GM18907 (cell line): ENCODE data around the gene SUSD2.
"Not testable (repeated sequence)": the region's sequence is repeated elsewhere in the genome, so short reads cannot be mapped to it uniquely, and the experiment has no call there.

Experiments
- ATAC-seq: cut with Tn5 transposase; IDR thresholded peaks from one replicate; pipeline ENCODE4 v1.9.1; 2021; ENCODE audit warnings: mild to moderate bottlenecking, moderate library complexity; ENCODE audit not compliant: unreplicated experiment

Gene SUSD2

DNA sequence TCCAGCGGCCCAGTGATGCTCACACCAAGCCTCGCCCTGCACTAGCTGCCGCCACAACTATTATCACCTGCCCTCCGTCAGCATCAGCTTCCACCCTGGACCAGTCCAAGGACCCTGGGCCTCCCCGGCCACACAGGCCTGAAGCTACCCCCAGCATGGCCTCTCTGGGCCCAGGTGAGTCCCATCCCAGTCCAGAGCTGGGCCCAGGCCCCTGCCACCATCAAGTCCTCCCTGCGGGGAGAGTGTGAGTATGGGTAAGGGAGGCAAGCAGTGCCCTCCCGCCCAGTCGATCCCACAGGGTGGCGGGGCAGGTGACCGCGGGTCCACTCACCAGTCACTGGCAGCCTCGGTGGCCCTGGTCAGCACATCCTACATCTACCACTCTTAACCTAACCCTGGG is 9.5 kb upstream of the SUSD2 start:
- no peak for ATAC-seq

DNA sequence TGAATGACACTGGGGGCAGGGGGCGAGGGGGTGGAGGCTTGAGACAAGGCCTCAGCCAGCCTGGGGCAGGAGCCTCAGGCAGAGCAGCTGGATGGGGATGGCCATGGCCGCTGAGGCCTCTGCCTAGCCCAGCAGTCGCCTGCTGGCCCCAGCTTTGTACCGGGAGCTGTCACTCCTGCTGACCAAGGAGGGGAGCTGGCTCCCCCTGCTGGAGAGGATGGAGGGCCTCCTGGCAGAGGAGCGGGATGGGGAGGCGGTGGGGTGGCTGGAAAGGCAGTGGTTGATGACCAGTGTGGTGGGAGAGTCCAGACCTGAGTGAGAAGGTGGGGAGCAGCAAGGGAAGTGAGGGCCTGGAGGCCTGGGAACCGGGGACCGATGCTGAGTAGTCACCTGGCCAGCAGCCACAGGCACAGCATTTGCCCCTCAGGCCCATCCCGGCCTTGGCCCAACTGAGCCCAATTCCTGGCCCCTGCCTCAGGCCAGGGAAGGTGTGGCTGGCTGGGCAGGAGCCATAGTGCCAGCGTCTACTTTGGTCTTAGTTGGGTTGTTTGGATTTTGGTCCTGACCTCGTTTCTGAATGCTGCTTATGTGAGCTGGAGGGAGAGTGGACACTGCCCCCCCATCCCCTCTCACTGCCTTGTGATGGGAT is 6.0 kb upstream of the SUSD2 start:
- ATAC-seq: no peak

DNA sequence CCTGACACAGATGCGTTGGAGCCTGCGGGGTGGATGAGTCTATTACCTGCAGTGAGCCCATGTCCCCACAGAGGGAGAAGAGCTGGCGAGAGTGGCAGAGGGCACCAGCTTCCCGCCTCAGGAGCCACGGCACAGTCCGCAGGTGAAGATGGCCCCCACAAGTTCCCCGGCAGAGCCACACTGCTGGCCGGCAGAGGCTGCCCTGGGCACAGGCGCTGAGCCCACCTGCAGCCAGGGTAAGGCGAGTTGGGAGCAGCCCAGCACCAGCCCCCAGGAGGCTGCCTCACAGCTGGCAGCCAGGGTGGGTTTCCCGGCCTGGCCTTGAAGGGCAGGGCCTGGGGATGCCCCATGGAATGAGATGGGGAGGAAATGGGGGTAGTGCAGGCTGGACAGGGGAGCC is 5.2 kb upstream of the SUSD2 start:
- ATAC-seq: no peak

DNA sequence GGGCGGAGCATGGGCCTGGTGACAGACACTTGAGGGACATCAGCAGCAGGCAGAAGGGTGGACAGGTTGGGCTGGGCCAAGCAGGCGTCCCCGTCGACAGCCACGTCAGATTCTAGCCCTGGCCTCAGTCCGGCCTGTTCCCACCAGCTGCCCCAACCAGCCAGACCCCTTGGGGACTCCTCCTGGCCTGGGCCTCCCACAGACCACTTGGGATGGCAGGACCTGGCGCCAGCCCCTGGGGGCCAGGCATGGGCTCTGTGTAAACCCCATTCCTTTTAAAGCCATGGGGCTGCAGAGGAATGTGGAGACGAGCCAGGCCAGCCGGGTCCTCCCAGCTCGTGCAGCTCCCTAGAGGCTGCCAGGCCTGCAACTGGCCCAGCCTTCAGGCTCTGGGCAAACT is 4.7 kb upstream of the SUSD2 start:
- no peak for ATAC-seq

DNA sequence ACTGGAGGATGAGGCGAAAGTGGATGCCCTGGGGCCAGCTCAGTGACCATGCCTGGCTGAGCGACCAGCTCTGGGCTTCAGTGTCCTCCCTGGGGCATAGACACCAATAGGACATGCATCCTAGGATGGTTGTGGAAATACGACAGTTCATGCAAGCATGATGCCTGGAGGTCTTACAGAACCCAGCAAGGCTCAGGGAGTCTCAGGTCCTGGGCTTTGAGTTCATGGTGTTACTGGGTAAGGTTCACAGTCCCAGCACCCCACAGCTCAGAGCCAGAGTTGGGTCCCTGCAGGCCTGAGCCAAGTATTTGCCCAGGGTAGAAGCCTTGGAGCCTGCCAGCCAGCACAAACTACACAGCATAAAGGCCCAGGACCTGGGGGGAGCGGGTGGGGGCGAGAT is 4.2 kb upstream of the SUSD2 start:
- ATAC-seq: no peak

DNA sequence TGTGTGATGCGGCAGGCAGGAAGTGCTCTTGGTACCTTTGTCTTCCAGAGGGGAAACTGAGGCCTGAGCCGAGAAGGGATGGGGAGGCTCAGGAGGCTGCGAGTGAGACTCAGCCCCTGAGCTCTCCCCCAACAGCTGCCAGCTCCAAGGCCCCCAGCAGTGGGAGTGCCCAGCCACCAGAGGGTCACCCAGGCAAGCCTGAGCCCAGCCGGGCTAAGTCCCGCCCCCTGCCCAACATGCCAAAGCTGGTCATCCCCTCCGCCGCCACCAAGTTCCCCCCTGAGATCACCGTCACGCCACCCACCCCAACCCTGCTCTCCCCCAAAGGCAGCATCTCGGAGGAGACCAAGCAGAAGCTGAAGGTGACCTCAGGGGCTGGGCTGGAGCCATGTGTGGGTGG is 3.8 kb upstream of the SUSD2 start:
- no peak for ATAC-seq

DNA sequence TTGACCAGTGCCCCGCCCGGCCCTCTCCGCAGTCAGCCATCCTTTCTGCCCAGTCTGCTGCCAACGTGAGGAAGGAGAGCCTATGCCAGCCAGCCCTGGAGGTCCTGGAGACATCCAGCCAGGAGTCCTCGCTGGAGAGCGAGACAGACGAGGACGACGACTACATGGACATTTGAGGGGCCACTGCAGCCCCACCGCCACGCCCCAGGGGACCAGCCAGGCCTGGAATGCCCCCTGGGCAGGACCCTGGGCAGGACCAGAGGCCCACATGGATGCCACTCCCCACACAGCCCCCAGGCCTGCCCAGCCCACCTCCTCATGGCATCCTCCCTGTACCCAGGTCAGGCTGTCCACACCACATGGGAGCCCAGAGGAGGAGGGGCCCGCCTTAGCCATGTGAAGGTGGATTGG is 3.3 kb upstream of the SUSD2 start:
- no peak for ATAC-seq

DNA sequence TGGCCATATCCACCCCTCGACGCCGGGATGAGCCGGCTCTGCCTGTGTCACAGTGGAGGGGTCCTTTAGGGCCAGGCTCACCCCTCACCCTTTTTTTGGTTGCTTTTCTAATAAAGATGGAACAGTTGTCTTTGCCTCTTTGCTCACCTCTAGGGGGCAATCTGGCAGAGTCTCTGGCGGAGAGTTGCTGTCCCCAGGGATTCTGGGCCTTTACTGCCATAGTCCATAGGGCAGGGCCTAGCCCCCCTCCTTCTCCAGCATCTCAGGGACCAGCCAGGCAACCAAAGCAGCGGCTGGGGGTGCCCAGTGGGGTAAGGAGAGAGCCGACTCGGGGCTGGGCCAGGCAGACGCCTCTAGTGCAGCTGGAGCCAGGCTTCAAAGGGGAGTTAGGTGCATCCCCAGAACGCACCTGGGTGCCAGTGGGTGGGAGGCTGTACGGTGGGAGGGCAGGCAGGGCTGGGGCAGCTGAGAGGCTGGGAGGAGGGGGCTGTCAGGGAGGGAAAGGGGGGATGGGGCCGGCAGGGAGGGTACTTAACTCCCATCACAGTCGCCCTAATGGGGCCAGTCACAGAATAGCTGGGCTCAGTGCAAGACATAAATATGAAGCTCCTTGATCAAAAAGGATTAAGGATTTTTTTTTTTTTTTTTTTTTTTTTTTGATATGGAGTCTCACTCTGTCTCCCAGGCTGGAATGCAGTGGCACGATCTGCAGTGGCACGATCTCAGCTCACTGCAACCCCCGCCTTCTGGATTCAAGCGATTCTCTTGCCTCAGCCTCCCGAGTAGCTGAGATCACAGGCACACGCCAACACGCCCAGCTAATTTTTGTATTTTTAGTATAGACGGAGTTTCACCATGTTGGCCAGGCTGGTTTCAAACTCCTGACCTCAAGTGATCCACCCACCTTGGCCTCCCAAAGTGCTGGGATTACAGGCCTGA is 2.5 kb upstream of the SUSD2 start:
- ATAC-seq: no peak

DNA sequence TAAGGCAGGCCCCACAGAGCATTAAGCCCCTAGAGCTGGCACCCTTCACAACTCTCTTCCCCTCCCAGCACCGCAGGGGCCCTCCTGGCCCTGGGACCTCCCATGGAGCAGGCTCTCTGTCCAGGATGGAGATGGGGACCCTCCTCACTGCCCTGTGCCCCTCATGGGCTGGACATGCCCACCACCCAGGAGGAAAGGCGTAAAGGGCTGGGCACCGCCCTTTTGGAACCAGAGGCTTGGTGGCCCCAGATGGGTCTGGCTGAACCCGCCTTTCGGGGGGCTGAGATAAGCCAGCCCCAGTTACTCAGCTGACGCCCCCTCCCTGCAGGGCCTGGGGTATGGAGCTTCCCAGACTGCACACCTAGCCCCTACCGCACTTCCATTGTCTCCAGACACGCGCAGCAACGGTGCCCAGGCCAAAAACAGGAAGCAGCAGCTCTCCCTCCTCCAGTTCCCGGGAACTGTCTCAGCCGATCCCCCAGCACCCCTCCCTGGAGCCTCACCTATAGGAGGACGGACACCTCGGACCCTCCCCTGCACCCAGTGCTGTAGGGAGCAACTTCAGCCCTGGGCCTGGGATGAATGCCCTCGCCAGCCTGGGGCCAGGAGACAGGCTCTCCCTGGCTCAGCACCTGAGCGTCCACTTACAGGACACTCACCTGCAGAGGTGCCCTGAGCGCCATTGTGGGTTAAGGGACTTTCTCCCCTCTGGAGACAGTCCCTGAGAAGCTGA is 1.6 kb upstream of the SUSD2 start:
- ATAC-seq: no peak

DNA sequence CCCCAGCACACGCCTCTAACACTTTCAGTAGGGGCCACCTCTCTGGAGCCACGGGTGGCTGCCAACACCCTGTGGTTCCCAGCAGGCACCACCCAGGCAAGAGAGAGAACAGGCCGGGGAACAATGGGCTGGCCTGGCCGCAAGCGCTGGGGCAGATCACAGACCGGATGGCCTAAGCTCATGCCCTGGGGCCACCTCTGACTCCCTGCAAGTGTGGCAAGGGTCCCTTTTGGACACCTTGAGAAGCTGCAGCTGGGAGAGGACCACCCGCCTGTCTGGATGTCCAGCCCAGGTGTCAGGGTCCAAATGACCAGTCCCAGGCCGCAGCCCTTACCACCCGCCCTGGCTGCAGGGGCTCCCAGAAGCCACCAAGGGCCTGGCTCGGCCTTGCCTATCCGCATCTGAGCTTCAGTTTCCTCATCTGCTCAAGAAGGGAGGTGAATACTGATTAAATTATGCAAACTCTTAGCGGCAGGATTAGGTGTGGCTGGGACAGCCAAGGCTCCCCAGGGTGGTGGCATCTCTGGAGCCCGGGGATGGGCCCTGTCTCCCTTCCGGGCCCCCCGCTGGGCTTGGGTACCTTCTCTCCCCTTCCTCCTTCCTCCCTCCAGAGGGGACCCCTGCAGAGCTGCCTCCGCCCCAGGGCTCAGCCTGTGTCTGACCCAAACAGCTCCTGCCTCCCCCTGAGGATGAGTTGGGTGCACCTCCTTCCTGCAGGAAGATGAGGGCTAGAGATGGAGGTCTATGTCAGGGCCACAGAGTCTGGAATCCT is 785 bp upstream of the SUSD2 start:
- no peak for ATAC-seq

DNA sequence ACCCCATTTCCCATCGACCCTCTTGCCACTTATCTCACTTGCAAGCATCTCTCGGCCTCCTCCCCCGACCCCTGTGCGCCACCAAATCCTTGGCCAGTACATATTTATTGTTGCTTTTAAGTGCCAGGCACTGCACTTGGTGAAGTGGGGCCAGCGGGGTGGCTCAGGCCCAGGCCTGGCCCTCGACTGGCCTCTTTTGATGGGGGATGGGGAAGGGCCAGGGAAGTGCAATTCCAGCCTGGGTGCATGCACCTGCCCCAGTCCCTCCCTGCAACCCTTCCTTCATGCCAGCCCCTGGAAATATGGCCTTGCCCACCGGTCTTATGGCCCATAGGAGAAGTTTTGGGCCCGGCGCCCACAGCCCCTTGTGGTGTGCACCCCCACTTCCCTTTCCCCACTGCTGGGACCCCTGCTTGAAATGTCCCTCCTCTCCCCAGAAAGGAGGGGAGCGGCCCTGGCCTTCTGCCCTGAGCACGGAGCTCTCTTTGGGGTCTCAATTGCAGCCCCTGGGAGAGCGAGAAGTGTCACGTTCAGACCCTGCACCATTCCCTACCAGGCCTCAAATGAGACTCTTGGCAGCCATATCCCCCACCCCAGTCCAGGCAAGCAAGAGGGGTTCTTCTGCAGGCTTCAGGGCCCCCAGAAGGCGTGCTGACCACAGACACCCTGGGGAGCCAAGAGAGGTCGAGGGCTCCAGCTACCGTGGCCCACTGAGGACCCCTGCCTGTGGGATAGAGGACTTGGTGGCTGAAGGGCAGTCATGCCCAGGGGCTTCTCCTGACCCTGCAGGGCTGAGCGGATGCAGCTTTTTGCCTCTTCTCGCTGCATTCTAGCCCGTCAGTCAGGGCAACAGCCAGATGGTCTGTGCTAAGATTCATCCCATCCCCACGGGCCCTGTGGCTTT is 961 bp downstream of the SUSD2 start:
- no peak for ATAC-seq

DNA sequence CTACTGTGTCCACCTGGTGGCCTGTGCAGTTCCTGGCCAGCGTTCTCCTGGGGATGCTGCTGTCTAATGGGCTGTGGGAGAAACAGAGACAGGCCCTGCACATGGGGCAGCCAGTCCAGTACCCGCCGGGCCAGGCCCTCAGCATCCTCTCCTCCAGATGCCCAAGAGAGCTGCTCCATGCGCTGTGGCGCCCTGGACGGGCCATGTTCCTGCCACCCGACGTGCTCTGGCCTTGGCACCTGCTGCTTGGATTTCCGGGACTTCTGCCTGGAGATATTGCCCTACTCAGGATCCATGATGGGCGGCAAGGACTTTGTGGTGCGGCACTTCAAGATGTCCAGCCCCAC is 1.6 kb downstream of the SUSD2 start:
- not testable (repeated sequence) for ATAC-seq

DNA sequence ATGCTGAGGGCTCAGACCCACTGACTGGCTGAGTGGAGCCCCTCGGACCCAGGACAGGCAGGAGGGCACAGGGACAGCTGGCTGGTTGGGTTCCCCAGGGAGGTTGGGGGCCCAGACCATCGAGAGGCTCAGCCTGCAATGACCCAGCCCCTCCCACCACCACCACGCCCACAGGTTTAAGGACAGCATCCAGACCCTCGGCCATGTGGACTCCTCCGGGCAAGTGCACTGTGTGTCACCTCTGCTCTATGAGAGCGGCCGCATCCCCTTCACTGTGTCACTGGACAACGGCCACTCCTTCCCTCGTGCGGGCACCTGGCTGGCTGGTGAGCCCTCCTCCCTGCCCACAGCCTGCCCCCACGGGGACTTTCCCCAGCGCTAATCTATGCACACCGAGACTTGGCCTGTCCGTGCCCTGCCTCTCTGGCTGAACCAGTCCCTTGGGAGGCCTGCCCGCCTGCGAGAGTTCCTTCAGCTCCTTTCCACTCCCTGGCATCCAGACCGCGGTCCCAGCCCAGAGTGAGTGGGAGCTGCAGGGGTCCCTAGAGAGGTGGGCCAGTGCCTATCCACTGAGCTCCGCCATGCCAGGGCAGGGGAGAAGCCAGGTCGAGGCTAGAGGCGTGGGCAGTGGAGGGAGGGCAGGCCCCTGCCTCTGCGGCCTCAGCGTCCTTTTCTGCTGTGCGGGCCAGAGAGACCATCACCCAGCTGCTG is 2.2 kb downstream of the SUSD2 start:
- ATAC-seq: no peak

DNA sequence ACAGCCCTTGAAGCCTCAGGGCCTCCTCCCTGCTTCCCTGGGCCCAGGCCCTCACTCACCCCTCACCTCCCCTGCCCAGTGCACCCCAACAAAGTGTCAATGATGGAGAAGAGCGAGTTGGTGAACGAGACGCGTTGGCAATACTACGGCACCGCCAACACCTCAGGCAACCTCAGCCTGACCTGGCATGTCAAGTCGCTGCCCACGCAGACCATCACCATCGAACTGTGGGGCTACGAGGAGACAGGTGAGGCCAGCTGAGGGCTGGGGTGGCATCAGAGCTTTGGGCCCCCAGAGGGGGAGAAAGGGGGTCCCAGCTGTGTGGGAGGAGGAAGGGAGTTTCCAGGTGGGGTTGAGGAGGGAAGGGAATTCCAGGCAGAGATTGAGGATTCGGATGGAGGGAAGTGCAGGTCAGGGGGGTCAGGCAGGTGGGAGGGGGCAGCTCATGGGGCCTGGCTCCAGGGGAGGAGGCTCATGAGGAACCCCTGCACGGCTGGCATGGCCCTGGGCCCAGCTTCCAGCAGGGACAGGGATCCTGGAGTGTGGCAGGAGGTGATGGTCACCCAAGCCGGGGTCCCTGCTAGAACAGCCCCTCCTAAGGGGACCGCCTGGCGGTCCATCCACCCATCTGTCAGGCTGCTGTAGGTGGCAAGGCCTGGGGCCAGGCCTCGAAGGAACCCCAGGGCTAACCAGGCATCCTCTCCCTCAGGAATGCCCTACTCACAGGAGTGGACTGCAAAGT is 2.9 kb downstream of the SUSD2 start:
- no peak for ATAC-seq

DNA sequence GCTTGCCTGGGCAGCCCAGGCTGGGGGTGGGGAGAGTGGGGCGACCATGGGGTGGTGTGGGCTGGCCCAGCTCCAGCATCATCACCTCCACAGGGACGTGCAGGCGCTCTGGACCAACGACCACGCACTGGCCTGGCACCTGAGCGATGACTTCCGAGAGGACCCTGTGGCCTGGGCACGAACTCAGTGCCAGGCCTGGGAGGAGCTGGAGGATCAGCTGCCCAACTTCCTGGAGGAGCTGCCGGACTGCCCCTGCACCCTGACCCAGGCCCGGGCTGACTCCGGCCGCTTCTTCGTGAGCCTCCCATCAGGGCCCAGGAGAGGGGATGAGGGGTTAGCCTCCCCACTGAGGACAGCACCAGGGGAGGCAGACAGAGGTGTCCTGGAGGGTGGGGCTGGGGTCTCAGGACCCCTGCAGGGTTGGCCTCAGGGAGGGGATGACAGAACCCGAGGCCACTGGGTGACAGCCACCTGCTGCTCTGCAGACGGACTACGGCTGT is 3.8 kb downstream of the SUSD2 start:
- ATAC-seq: no peak

DNA sequence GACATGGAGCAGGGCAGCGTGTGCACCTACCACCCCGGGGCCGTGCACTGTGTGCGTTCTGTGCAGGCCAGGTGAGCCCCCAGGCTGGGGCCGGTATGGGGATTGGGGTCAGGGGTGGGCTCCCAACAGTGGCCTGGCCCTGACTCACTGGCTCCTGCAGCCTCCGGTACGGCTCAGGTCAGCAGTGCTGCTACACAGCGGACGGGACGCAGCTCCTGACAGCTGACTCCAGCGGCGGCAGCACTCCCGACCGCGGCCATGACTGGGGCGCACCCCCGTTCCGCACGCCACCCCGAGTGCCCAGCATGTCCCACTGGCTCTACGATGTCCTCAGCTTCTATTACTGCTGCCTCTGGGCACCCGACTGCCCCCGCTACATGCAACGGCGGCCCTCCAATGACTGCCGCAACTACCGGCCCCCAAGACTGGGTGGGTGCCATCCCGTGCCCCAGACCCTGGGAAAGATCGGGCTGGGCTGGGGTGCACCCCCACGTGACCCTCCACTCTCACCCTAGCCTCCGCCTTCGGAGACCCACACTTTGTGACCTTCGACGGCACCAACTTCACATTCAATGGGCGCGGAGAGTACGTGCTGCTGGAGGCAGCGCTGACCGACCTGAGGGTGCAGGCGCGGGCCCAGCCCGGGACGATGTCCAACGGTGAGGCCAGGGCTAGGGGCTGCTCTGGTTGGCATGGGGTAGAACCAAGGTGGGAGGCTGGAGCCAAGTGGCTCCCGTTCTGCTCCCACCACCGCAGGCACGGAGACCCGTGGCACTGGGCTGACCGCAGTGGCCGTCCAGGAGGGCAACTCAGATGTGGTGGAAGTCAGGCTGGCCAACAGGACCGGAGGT is 4.4 kb downstream of the SUSD2 start:
- ATAC-seq: no peak

DNA sequence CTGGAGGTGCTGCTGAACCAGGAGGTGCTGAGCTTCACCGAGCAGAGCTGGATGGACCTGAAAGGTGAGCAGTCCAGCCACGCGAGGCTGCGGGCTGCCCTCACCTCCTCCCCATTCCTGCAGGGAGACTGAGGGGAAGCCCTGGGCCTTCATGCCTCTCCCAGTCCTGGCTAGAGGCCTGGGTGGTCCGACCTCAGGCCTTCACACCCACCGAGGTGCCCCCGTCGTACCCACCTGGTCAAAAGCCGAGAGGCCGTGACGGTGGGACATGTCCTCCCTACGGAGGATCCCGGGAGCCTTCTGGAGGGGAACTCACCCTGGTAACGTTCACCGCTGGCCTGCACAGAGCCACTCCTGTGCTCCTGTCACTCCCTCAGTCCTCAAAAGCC is 5.1 kb downstream of the SUSD2 start:
- ATAC-seq: no peak
